ENCODE measurements around the gene DUSP7. TPM values are rescaled to one million over a fixed set of nuclear protein-coding genes. Genes with fewer than 3 reads are reported as not detected.

Gene DUSP7
- polyA plus RNA-seq, 1 experiment, result 17.8 TPM

DNA sequence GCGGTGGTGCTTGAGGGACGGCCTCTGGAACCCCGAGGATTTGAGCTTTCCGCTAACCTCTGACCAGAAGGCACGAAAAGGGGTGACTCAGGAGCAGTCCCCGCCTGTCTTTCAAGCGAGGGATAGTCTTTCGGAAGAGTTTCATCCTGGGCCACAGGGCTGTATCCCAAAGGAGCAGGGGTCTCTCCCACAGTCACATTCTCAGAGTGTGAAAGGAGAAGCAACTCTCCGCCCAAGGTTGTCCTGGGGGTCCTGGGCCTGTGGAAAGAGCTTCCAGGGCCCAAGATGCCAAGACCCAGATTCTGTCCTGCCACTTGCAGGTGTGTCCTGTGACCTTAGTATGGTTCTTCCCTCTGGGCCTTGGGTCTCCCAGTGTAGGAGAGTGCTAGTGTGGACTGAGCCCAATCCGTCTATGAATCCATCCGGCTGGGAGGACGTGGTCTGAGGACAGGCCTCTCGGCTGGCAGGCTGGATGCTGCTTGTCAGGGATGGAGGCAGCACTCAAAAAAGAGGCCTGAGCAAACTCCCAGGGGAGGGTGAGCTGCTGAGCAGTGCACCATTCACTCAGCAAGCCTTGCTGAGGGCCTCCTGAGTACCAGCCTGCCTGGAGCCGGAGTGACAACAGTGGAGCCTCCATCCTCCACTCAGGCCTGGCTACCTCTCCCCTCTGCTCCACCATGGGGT lies 1.6 kb upstream of the DUSP7 start:
- H3K4me3 ChIP-seq (ENCODE audit: low read depth, low read length), result peak overlapping the region; percentile 66
- TF ChIP-seq, protein P1, sequence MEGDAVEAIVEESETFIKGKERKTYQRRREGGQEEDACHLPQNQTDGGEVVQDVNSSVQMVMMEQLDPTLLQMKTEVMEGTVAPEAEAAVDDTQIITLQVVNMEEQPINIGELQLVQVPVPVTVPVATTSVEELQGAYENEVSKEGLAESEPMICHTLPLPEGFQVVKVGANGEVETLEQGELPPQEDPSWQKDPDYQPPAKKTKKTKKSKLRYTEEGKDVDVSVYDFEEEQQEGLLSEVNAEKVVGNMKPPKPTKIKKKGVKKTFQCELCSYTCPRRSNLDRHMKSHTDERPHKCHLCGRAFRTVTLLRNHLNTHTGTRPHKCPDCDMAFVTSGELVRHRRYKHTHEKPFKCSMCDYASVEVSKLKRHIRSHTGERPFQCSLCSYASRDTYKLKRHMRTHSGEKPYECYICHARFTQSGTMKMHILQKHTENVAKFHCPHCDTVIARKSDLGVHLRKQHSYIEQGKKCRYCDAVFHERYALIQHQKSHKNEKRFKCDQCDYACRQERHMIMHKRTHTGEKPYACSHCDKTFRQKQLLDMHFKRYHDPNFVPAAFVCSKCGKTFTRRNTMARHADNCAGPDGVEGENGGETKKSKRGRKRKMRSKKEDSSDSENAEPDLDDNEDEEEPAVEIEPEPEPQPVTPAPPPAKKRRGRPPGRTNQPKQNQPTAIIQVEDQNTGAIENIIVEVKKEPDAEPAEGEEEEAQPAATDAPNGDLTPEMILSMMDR (IDR thresholded peaks at IDR 0.05; ENCODE audit: low read depth, low read length), result no peak
- no peak for DNase-seq (ENCODE audit: low read depth, low spot score)
- H3K9me3 ChIP-seq (ENCODE audit: control insufficient read depth, insufficient read depth, low read length), result peaks cover 3% of the 10 kb centered on the region; the same call in 1 of the 2 replicates
- ChIA-PET POLR2A (interaction anchor here (0.7 to 1.8 kb wide), 6 partner anchors 8 to 220 kb away, joined by 3 to 6 read pairs (median 4); partner anchors contain the start of genes RPL29 and WDR82), CTCF (interaction anchor here (1.2 kb wide), 1 partner anchor 84 kb away, joined by 4 read pairs; the partner anchor contains the start of gene ABHD14B)
- H3K27me3 ChIP-seq (ENCODE audit: control insufficient read depth, insufficient read depth, low read length), result no peaks in the 10 kb centered on the region
- no peak overlapping the region for H3K27ac ChIP-seq (ENCODE audit: low read depth, low read length)

DNA sequence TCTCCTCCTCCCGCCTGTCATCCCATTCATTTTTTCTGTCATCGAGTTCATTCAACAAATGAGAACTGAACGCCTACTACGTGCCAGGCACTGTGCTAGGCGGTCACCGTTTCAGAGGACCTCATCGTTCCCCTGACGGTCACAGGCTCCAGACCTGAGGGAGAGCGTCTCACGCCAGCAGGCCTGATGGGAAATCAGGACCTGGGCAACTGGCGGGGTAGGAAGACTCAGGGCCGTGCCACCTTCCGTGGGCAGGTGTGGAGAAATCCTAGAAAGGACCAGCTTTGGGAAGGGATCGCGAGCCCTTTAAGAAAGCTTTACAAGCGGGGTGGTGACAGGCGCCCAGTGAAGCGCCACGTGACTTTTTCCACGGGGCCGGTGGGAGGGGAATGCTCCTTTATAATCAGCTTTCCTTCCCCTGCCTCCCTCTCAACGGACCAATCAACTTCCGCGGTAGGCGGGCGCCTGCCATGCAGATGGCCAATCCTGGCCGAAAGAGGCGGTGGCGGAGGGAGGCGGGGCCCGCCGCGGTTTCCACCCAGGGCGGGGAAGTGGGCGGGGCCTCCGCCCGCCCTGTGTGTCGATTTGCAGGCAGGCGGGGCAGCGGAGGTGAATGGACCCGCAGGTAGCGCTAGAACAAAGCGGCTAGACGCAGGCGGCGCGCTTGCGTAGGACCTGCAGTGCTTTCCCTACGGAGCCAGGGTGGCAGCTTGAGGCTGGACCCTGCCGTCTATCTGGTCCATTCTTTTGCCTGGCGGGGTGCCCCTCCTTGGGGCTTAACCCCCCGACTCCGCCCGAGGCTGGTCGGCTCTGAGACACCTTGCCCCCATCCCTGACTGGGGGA lies 819 bp upstream of the DUSP7 start:
- H3K9me3 ChIP-seq (ENCODE audit: control insufficient read depth, insufficient read depth, low read length), result peaks cover 3% of the 10 kb centered on the region; the same call in 1 of the 2 replicates
- DNase-seq (ENCODE audit: low read depth, low spot score), result peak; percentile 95
- peak overlapping the region; percentile 68 for H3K4me3 ChIP-seq (ENCODE audit: low read depth, low read length)
- TF ChIP-seq, protein P1 (IDR thresholded peaks at IDR 0.05; ENCODE audit: low read depth, low read length), result no peak
- H3K27ac ChIP-seq (ENCODE audit: low read depth, low read length), result peak overlapping the region; percentile 77
- ChIA-PET POLR2A (interaction anchor here (0.6 to 3.3 kb wide), 15 partner anchors 9 to 279 kb away, joined by 3 to 24 read pairs (median 4); partner anchors contain the start of genes POC1A, RPL29 and WDR82), CTCF (interaction anchor here (0.7 to 1.8 kb wide), 8 partner anchors 10 to 135 kb away, joined by 3 to 11 read pairs (median 3); partner anchors contain the start of genes ABHD14B, POC1A and RRP9)
- H3K27me3 ChIP-seq (ENCODE audit: control insufficient read depth, insufficient read depth, low read length), result no peaks in the 10 kb centered on the region

DNA sequence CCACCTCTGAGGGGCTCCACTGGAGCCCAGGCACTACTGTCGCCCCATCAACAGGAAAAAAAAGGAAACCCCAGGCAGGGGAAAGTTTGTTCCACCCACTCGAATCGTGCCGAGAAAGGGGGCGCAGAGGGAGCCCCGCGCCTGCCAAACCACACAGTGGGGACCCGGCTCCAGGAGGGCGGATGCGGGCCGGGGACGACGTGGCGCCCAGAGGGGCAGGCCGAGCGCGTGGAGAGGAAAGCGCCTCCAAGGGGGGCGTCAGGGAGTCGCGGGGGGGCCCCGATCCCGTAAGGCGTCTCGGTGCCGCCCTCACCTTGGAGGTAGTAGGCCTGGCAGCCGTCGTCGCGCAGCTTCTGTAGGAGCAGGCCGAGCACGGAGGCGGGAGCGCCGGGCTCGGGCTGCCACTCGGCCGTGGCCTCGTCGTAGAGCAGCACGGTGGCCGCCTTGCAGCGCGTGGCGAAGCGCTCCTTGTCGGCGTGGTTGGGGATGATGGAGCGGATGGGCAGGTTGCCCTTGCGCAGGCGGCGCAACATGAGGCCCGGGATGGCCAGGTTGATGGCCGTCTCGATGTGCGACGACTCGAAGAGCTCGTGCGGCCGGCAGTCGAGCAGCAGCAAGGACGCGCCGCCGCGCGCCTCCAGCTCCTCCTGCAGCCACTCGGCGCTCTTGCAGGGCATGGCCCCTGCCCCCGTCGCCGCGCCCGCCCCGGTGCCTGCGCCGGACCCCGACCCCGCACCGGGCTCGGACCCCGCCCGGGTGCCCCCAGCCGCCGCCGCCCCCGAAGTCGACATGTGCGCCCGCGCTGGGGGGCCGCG lies 627 bp downstream of the DUSP7 start:
- no peaks in the 10 kb centered on the region for H3K27me3 ChIP-seq (ENCODE audit: control insufficient read depth, insufficient read depth, low read length)
- peak overlapping the region; percentile 61 for H3K27ac ChIP-seq (ENCODE audit: low read depth, low read length)
- DNase-seq (ENCODE audit: low read depth, low spot score), result no peak
- TF ChIP-seq, protein P1 (IDR thresholded peaks at IDR 0.05; ENCODE audit: low read depth, low read length), result peak; percentile 15
- H3K9me3 ChIP-seq (ENCODE audit: control insufficient read depth, insufficient read depth, low read length), result no peaks in the 10 kb centered on the region; the same call in 1 of the 2 replicates
- CTCF ChIA-PET, result interaction anchor here (0.9 to 2.4 kb wide), 5 partner anchors 9 to 99 kb away, joined by 3 to 12 read pairs (median 3); partner anchors contain the start of gene POC1A
- POLR2A ChIA-PET, result interaction anchor here (0.6 to 3.3 kb wide), 10 partner anchors 9 to 223 kb away, joined by 3 to 24 read pairs (median 4); partner anchors contain the start of genes RPL29 and WDR82
- peak overlapping the region; percentile 88 for H3K4me3 ChIP-seq (ENCODE audit: low read depth, low read length)

DNA sequence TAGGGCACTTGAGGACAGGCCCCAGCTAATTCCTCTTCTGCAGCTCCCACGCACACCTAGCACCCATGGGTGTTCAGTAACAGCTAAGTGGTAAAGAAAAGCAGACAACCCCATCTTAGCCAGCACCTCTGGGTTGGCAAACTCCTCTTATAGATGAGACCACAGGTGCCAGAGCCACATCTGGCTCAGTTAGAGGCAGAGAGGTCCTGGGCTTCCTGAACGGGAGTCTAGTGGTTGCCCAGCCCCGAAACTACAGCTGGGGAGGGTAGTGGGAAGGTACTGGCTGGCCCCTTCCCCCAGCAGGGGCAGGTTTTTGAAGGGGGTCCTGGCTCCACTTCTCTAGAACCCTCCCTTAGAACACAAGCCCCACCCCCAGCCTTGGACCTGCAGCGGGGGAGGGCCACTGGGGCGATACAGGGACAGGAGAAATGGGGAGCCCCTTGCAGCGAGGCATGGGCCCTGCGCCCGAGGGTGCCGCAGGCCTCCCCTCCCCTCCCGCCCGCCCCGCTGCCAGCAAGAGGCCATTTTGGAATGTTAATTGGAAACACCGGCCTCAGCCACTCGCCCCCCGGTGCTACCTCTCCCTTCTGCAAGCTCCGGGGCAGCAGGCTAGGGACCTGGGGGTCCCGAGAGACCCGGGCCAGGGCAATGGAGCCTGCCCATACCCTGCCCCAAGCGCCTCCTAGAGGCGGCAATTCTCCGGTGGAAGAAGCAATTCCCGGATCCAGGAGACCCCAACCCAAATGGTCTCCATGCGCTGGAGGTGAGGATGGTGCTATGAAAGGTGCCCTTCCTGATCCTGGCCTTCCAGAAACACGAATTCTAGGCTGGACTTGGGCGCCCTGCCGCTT lies 1.5 kb downstream of the DUSP7 start:
- ChIA-PET POLR2A (interaction anchor here (0.7 to 3.3 kb wide), 3 partner anchors 8 to 100 kb away, joined by 3 to 24 read pairs (median 8); partner anchors contain the start of gene RPL29), CTCF (interaction anchor here (1.5 to 2.4 kb wide), 2 partner anchors 54 to 66 kb away, joined by 7 to 12 read pairs; no protein-coding TSS in a partner anchor)
- Histone ChIP-seq H3K27ac (ENCODE audit: low read depth, low read length) (peak overlapping the region; percentile 61), H3K9me3 (ENCODE audit: control insufficient read depth, insufficient read depth, low read length) (no peaks in the 10 kb centered on the region; the same call in 1 of the 2 replicates), H3K4me3 (ENCODE audit: low read depth, low read length) (peak overlapping the region; percentile 88), H3K27me3 (ENCODE audit: control insufficient read depth, insufficient read depth, low read length) (no peaks in the 10 kb centered on the region)
- TF ChIP-seq, protein P1 (IDR thresholded peaks at IDR 0.05; ENCODE audit: low read depth, low read length), result peak; percentile 41
- DNase-seq (ENCODE audit: low read depth, low spot score), result no peak

Data from AG04450 (cell line).